SK-N-MC (cell line): ENCODE data around the gene PRDM10.
A peak's percentile ranks its signal among the peaks of the same experiment; 100 is the strongest.

Experiments used
- DNase-seq: peaks from one replicate; pipeline ENCODE4 v3.0.0-alpha.2; 2011; ENCODE audit warnings: low read depth, low spot score
- H3K27ac ChIP-seq: fragments of 200-600 bp; sonication (generic); 2 replicates; pipeline ENCODE4 v1.5.1; 2016; ENCODE audit warnings: mixed run types
- H3K36me3 ChIP-seq: fragments of 200-600 bp; sonication (generic); 2 replicates; pipeline ENCODE4 v1.6.1; 2017; ENCODE audit warnings: antibody characterized with exemption, low read length, mixed read lengths; ENCODE audit not compliant: insufficient read depth
- H3K4me3 ChIP-seq: fragments of 200-600 bp; sonication (generic); 2 replicates; pipeline ENCODE4 v1.5.1; 2016
- H3K9ac ChIP-seq: fragments of 200-600 bp; sonication (generic); 2 replicates; pipeline ENCODE4 v1.8.0; 2017; ENCODE audit warnings: mixed run types, mixed read lengths; ENCODE audit not compliant: insufficient read length
- H3K9me3 ChIP-seq: fragments of 200-600 bp; sonication (generic); 2 replicates; pipeline ENCODE4 v1.6.1; 2017; ENCODE audit warnings: low read depth, mild to moderate bottlenecking, antibody characterized with exemption, low read length, moderate library complexity, mixed read lengths
- EZH2 ChIP-seq: fragments of 200-600 bp; sonication (generic); IDR thresholded peaks from one replicate; pipeline ENCODE4 v1.6.1; 2017; ENCODE audit warnings: antibody characterized with exemption
- FOXP2 ChIP-seq: optimal IDR thresholded peaks from 2 replicates; pipeline ENCODE3; 2011; ENCODE audit warnings: mild to moderate bottlenecking, moderate library complexity; ENCODE audit not compliant: insufficient read depth; ENCODE audit errors: extremely low read length, control extremely low read depth
- POLR2AphosphoS5 ChIP-seq: IDR thresholded peaks from 2 replicates; pipeline ENCODE4 v1.6.1; 2012; ENCODE audit warnings: mild to moderate bottlenecking, low read depth, low read length, borderline replicate concordance

Gene PRDM10

GRCh38 chr11:130000552-130001176 is 2.0 kb downstream of the PRDM10 start:
- TF ChIP-seq FOXP2 (no peak), POLR2AphosphoS5 (no peak), EZH2 (no peak)
- Histone ChIP-seq H3K36me3 (no peaks in the 10 kb centered on the region), H3K4me3 (peak overlapping the region; percentile 89), H3K9me3 (no peaks in the 10 kb centered on the region), H3K9ac (peak overlapping the region; percentile 98), H3K27ac (peak overlapping the region; percentile 100; the same call in 1 of the 2 replicates)
- no peak for DNase-seq

- H3K9me3 ChIP-seq = no peaks in the 10 kb centered on the region
- no peak overlapping the region for H3K4me3 ChIP-seq
- DNase-seq = no peak
- H3K36me3 ChIP-seq = no peaks in the 10 kb centered on the region
- TF ChIP-seq FOXP2 (no peak), POLR2AphosphoS5 (no peak), EZH2 (no peak)
- H3K9ac ChIP-seq = no peak overlapping the region
- H3K27ac ChIP-seq = peak overlapping the region; percentile 20; the same call in 1 of the 2 replicates
Observed at GRCh38 chr11:129999407-129999806, 3.2 kb downstream of the PRDM10 start.

- no peak for DNase-seq
- peak overlapping the region; percentile 20; the same call in 1 of the 2 replicates for H3K27ac ChIP-seq
- H3K4me3 ChIP-seq = no peak overlapping the region
- no peaks in the 10 kb centered on the region for H3K36me3 ChIP-seq
- no peaks in the 10 kb centered on the region for H3K9me3 ChIP-seq
- 0 out of 2 replicates have a peak, but pooled peaks have one; percentile 13 for TF ChIP-seq POLR2AphosphoS5
- TF ChIP-seq FOXP2 = no peak
- no peak overlapping the region for H3K9ac ChIP-seq
Observed at GRCh38 chr11:129998905-129999304, 3.7 kb downstream of the PRDM10 start.

- 0 out of 2 replicates have a peak overlapping the region, but pooled peaks have one; percentile 77 for H3K27ac ChIP-seq
- no peak for TF ChIP-seq EZH2
- no peak for TF ChIP-seq POLR2AphosphoS5
- no peak for TF ChIP-seq FOXP2
- no peak for DNase-seq
Observed at GRCh38 chr11:129998107-129998506, 4.5 kb downstream of the PRDM10 start.

GRCh38 chr11:129997513-129997912 is 5.1 kb downstream of the PRDM10 start:
- Histone ChIP-seq H3K27ac (peak overlapping the region; percentile 77), H3K4me3 (peak overlapping the region; percentile 47; the same call in 1 of the 2 replicates), H3K9me3 (no peaks in the 10 kb centered on the region), H3K36me3 (no peaks in the 10 kb centered on the region), H3K9ac (no peak overlapping the region)
- DNase-seq = no peak
- TF ChIP-seq EZH2 (no peak), FOXP2 (no peak), POLR2AphosphoS5 (no peak)

More at GRCh38 chr11:129998107-129998506, 4.5 kb downstream of the PRDM10 start:
- Histone ChIP-seq H3K9ac (no peak overlapping the region), H3K4me3 (no peak overlapping the region), H3K36me3 (no peaks in the 10 kb centered on the region), H3K9me3 (no peaks in the 10 kb centered on the region)

GRCh38 chr11:129996113-129996870 is 6.3 kb downstream of the PRDM10 start:
- Histone ChIP-seq H3K9ac (no peak overlapping the region), H3K27ac (peak overlapping the region; percentile 77)
- DNase-seq = no peak

GRCh38 chr11:129995163-129995562 is 7.5 kb downstream of the PRDM10 start:
- no peaks in the 10 kb centered on the region for H3K36me3 ChIP-seq
- DNase-seq = no peak

More at GRCh38 chr11:129996113-129996870, 6.3 kb downstream of the PRDM10 start:
- no peak for TF ChIP-seq POLR2AphosphoS5
- TF ChIP-seq EZH2 = no peak
- TF ChIP-seq FOXP2 = no peak
- no peaks in the 10 kb centered on the region for H3K36me3 ChIP-seq
- H3K9me3 ChIP-seq = no peaks in the 10 kb centered on the region
- H3K4me3 ChIP-seq = peak overlapping the region; percentile 47

GRCh38 chr11:129992161-129992944 is 10.3 kb downstream of the PRDM10 start:
- no peak overlapping the region for H3K4me3 ChIP-seq
- no peak for TF ChIP-seq FOXP2
- no peak for TF ChIP-seq EZH2
- TF ChIP-seq POLR2AphosphoS5 = no peak
- H3K36me3 ChIP-seq = no peaks in the 10 kb centered on the region
- H3K27ac ChIP-seq = no peak overlapping the region
- H3K9me3 ChIP-seq = no peaks in the 10 kb centered on the region
- DNase-seq = no peak
- H3K9ac ChIP-seq = no peak overlapping the region

More at GRCh38 chr11:129995163-129995562, 7.5 kb downstream of the PRDM10 start:
- Histone ChIP-seq H3K9me3 (no peaks in the 10 kb centered on the region), H3K4me3 (no peak overlapping the region), H3K9ac (no peak overlapping the region), H3K27ac (no peak overlapping the region)
- TF ChIP-seq FOXP2 (no peak), EZH2 (no peak), POLR2AphosphoS5 (no peak)
